Mammary epithelial cell (primary cell): Measurements from ENCODE around the gene C5orf22.

Experiments used
- CTCF ChIP-seq, 2 donors: IDR thresholded peaks in 1 of 2; conservative IDR thresholded peaks in 1 of 2; 2 replicates each; pipeline ENCODE4 v1.5.1; 2011 to 2012; ENCODE audit warnings: inconsistent platforms in 2 of 2, low read length in 2 of 2, mild to moderate bottlenecking in 2 of 2, control low read depth in 1 of 2, low read depth in 1 of 2; ENCODE audit not compliant: insufficient read depth in 1 of 2; ENCODE audit errors: extremely low read depth in 1 of 2
- EZH2 ChIP-seq: IDR thresholded peaks from 2 replicates; pipeline ENCODE4 v1.6.1; 2012; ENCODE audit warnings: low read length, inconsistent platforms, borderline replicate concordance

DNA sequence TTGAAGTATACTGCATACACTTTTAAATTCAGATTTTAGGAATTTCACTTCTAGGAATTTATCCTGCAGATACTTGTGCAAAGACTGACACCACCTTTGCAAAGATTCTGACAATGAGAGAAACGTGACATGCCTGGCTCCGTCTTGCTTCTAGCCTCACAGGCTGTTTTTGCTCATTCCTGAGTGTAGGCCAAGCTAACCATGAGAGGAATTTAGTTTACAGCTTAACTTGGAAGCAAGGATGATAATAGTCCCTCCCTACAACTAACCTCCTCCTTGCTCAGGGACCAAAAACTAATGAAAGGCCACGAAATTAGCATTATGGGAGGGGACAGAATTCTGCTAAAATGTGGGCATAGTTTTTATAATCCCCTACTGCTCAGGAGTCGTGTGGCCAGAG lies 31.1 kb downstream of the C5orf22 start:
- TF ChIP-seq CTCF (conservative IDR thresholded peaks at IDR 0.05 in 1 of 2, IDR thresholded peaks at IDR 0.05 in 1 of 2; ENCODE audit: extremely low read depth in 1 of 2, insufficient read depth in 1 of 2, low read depth in 1 of 2, low read length in 2 of 2) (no peak), EZH2 (no peak)
